HEK293 (cell line): Measurements from ENCODE around the gene MME.

ENCODE experiments used
- CTCF ChIA-PET: fragments of 350-600 bp; formaldehyde crosslinking; extraction: SDS; loops from one replicate; lab custom pipeline; 2021; ENCODE audit warnings: antibody characterized with exemption; lab: Yijun Ruan, JAX
- POLR2A ChIA-PET: fragments of 300-600 bp; formaldehyde crosslinking; extraction: SDS; loops from one replicate; lab custom pipeline; 2020; ENCODE audit warnings: antibody characterized with exemption, inconsistent platforms; lab: Yijun Ruan, JAX
- H3K27ac ChIP-seq: fragments of 200-500 bp; sonication (Bioruptor generic); 2 replicates; pipeline ENCODE4 v1.5.1; 2014; ENCODE audit warnings: low read depth, low read length, control low read depth, inconsistent platforms; ENCODE audit errors: extremely low read depth
- H3K36me3 ChIP-seq, 2 experiments: fragments of 200-500 bp in 1 of 2; sonication (Bioruptor generic) in 1 of 2; 1 replicate in 1 of 2; 2 replicates in 1 of 2; pipeline ENCODE4 v1.5.1; 2014 to 2017; ENCODE audit warnings: inconsistent platforms in 2 of 2, low read length in 2 of 2; ENCODE audit not compliant: control insufficient read depth in 2 of 2, insufficient read depth in 1 of 2
- H3K4me1 ChIP-seq: fragments of 200-500 bp; sonication (Bioruptor generic); 2 replicates; pipeline ENCODE4 v1.5.1; 2014; ENCODE audit warnings: mild to moderate bottlenecking, low read length, inconsistent platforms; ENCODE audit not compliant: control insufficient read depth, insufficient read depth
- H3K4me3 ChIP-seq: 2 replicates; pipeline ENCODE4 v1.5.1; 2011; ENCODE audit warnings: low read depth, mild to moderate bottlenecking, control low read depth, low read length, moderate library complexity
- H3K9me3 ChIP-seq: fragments of 200-500 bp; sonication (Bioruptor generic); 2 replicates; pipeline ENCODE4 v1.5.1; 2014; ENCODE audit warnings: low read depth, low read length, inconsistent platforms; ENCODE audit not compliant: control insufficient read depth, insufficient read depth
- ATF2 ChIP-seq: fragments of 450-650 bp; formaldehyde crosslinking; IDR thresholded peaks from 2 replicates; pipeline ENCODE4 v1.5.1; 2016; ENCODE audit warnings: missing biosample characterization, missing genetic modification characterization, low read depth
- HOXD13 ChIP-seq: sonication (generic); formaldehyde crosslinking; IDR thresholded peaks from 2 replicates; pipeline ENCODE4 v1.8.0; 2022; ENCODE audit warnings: missing genetic modification reagents, borderline replicate concordance
- MEIS1 ChIP-seq: sonication (generic); formaldehyde crosslinking; IDR thresholded peaks from 2 replicates; pipeline ENCODE4 v1.8.1; 2022; ENCODE audit warnings: missing genetic modification reagents, mild to moderate bottlenecking, borderline replicate concordance
- OSR2 ChIP-seq: fragments of 450-650 bp; formaldehyde crosslinking; IDR thresholded peaks from 2 replicates; pipeline ENCODE4 v1.5.1; 2016; ENCODE audit warnings: missing biosample characterization, missing genetic modification characterization
- PRDM1 ChIP-seq: fragments of 450-650 bp; formaldehyde crosslinking; IDR thresholded peaks from 2 replicates; pipeline ENCODE4; 2016; ENCODE audit warnings: missing biosample characterization, missing genetic modification characterization
- SP3 ChIP-seq: fragments of 450-650 bp; formaldehyde crosslinking; IDR thresholded peaks from 2 replicates; pipeline ENCODE4 v1.5.1; 2016; ENCODE audit warnings: missing biosample characterization, missing genetic modification characterization
- ZBTB17 ChIP-seq: fragments of 450-650 bp; formaldehyde crosslinking; IDR thresholded peaks from 2 replicates; pipeline ENCODE4 v1.5.1; 2016; ENCODE audit warnings: missing biosample characterization, missing genetic modification characterization
- ZBTB8A ChIP-seq: fragments of 450-650 bp; formaldehyde crosslinking; IDR thresholded peaks from 2 replicates; pipeline ENCODE4 v1.5.1; 2016; ENCODE audit warnings: missing biosample characterization, missing genetic modification characterization
- ZEB2 ChIP-seq: fragments of 450-650 bp; formaldehyde crosslinking; IDR thresholded peaks from 2 replicates; pipeline ENCODE4 v1.5.1; 2016; ENCODE audit warnings: missing biosample characterization, missing genetic modification characterization
- ZNF112 ChIP-seq: fragments of 450-650 bp; formaldehyde crosslinking; IDR thresholded peaks from 2 replicates; pipeline ENCODE4 v1.5.0; 2017; ENCODE audit warnings: missing biosample characterization, missing genetic modification characterization
- ZNF19 ChIP-seq: fragments of 450-650 bp; formaldehyde crosslinking; IDR thresholded peaks from 2 replicates; pipeline ENCODE4; 2016; ENCODE audit warnings: missing biosample characterization, missing genetic modification characterization, low read depth
- ZNF2 ChIP-seq: fragments of 450-650 bp; formaldehyde crosslinking; IDR thresholded peaks from 2 replicates; pipeline ENCODE4 v1.5.1; 2016; ENCODE audit warnings: missing biosample characterization, missing genetic modification characterization
- ZNF24 ChIP-seq: fragments of 450-650 bp; formaldehyde crosslinking; IDR thresholded peaks from 2 replicates; pipeline ENCODE4 v1.5.1; 2016; ENCODE audit warnings: missing biosample characterization, missing genetic modification characterization
- ZNF302 ChIP-seq: fragments of 450-650 bp; formaldehyde crosslinking; IDR thresholded peaks from 2 replicates; pipeline ENCODE4 v1.5.1; 2016; ENCODE audit warnings: missing biosample characterization, missing genetic modification characterization, low read depth
- ZNF423 ChIP-seq: fragments of 450-650 bp; formaldehyde crosslinking; IDR thresholded peaks from 2 replicates; pipeline ENCODE4 v1.5.1; 2016; ENCODE audit warnings: missing biosample characterization, missing genetic modification characterization
- ZNF449 ChIP-seq: fragments of 450-650 bp; formaldehyde crosslinking; IDR thresholded peaks from 2 replicates; pipeline ENCODE4 v1.5.1; 2017; ENCODE audit warnings: missing biosample characterization, mild to moderate bottlenecking, missing genetic modification characterization, moderate library complexity
- ZNF521 ChIP-seq: fragments of 450-650 bp; formaldehyde crosslinking; IDR thresholded peaks from 2 replicates; pipeline ENCODE4 v1.5.1; 2017; ENCODE audit warnings: missing biosample characterization, mild to moderate bottlenecking, missing genetic modification characterization
- ZNF529 ChIP-seq: fragments of 450-650 bp; formaldehyde crosslinking; IDR thresholded peaks from 2 replicates; pipeline ENCODE4 v1.5.1; 2017; ENCODE audit warnings: missing genetic modification characterization, missing biosample characterization; ENCODE audit not compliant: insufficient replicate concordance
- ZNF530 ChIP-seq: fragments of 450-650 bp; formaldehyde crosslinking; IDR thresholded peaks from 2 replicates; pipeline ENCODE4 v1.5.1; 2016; ENCODE audit warnings: low read depth, missing biosample characterization, missing genetic modification characterization
- ZNF561 ChIP-seq: fragments of 450-650 bp; IDR thresholded peaks from 2 replicates; pipeline ENCODE4 v1.5.1; 2018; ENCODE audit warnings: missing biosample characterization, missing genetic modification characterization, borderline replicate concordance
- ZNF596 ChIP-seq: fragments of 450-650 bp; IDR thresholded peaks from 2 replicates; pipeline ENCODE4 v1.5.0; 2018; ENCODE audit warnings: missing biosample characterization, mild to moderate bottlenecking, missing genetic modification characterization, moderate library complexity
- ZNF639 ChIP-seq: fragments of 450-650 bp; formaldehyde crosslinking; IDR thresholded peaks from 2 replicates; pipeline ENCODE4 v1.5.1; 2016; ENCODE audit warnings: missing biosample characterization, missing genetic modification characterization
- ZNF654 ChIP-seq: fragments of 450-650 bp; formaldehyde crosslinking; IDR thresholded peaks from 2 replicates; pipeline ENCODE4 v1.5.1; 2016; ENCODE audit warnings: low read depth, missing biosample characterization, missing genetic modification characterization
- ZNF660 ChIP-seq: fragments of 450-650 bp; IDR thresholded peaks from 2 replicates; pipeline ENCODE4 v1.5.1; 2018; ENCODE audit warnings: missing biosample characterization, mild to moderate bottlenecking, missing genetic modification characterization
- ZNF837 ChIP-seq: fragments of 450-650 bp; formaldehyde crosslinking; IDR thresholded peaks from 2 replicates; pipeline ENCODE4 v1.5.1; 2016; ENCODE audit warnings: missing biosample characterization, missing genetic modification characterization
- ZSCAN30 ChIP-seq: fragments of 450-650 bp; IDR thresholded peaks from 2 replicates; pipeline ENCODE4 v1.5.1; 2018; ENCODE audit warnings: missing biosample characterization, mild to moderate bottlenecking, missing genetic modification characterization, moderate library complexity
- TF ChIP-seq, protein P1 (sequence below): fragments of 450-650 bp; formaldehyde crosslinking; IDR thresholded peaks from 2 replicates; pipeline ENCODE4 v1.5.1; 2016; ENCODE audit warnings: missing biosample characterization, missing genetic modification characterization

MME gene

GRCh38 chr3:155227141-155227540 lies 147.0 kb downstream of the MME start (continued):
- no peak for TF ChIP-seq ZNF449 (tag by site-specific recombination)
- no peak for TF ChIP-seq ZNF19 (tag by site-specific recombination)
- no peak for TF ChIP-seq ZBTB8A (tag by site-specific recombination)
- TF ChIP-seq HOXD13, result no peak
- TF ChIP-seq ZNF2, result no peak
- TF ChIP-seq ZNF837, result no peak
- TF ChIP-seq SP3 (tag by site-specific recombination), result no peak
- no peak for TF ChIP-seq ZNF639
- TF ChIP-seq ZBTB17 (tag by site-specific recombination), result no peak
- no peak for TF ChIP-seq ZNF596 (tag by site-specific recombination)
- no peak for TF ChIP-seq ZNF24 (tag by site-specific recombination)
- no peak for TF ChIP-seq ZSCAN30

GRCh38 chr3:155228676-155229075 lies 148.6 kb downstream of the MME start:
- CTCF ChIA-PET, result no interaction called here
- POLR2A ChIA-PET, result no interaction called here
- TF ChIP-seq, protein P1, sequence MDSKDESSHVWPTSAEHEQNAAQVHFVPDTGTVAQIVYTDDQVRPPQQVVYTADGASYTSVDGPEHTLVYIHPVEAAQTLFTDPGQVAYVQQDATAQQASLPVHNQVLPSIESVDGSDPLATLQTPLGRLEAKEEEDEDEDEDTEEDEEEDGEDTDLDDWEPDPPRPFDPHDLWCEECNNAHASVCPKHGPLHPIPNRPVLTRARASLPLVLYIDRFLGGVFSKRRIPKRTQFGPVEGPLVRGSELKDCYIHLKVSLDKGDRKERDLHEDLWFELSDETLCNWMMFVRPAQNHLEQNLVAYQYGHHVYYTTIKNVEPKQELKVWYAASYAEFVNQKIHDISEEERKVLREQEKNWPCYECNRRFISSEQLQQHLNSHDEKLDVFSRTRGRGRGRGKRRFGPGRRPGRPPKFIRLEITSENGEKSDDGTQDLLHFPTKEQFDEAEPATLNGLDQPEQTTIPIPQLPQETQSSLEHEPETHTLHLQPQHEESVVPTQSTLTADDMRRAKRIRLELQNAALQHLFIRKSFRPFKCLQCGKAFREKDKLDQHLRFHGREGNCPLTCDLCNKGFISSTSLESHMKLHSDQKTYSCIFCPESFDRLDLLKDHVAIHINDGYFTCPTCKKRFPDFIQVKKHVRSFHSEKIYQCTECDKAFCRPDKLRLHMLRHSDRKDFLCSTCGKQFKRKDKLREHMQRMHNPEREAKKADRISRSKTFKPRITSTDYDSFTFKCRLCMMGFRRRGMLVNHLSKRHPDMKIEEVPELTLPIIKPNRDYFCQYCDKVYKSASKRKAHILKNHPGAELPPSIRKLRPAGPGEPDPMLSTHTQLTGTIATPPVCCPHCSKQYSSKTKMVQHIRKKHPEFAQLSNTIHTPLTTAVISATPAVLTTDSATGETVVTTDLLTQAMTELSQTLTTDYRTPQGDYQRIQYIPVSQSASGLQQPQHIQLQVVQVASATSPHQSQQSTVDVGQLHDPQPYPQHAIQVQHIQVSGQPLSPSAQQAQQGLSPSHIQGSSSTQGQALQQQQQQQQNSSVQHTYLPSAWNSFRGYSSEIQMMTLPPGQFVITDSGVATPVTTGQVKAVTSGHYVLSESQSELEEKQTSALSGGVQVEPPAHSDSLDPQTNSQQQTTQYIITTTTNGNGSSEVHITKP (tag by site-specific recombination), result no peak
- TF ChIP-seq OSR2 (tag by site-specific recombination) (no peak), ZNF423 (no peak), ZNF530 (no peak), ZNF521 (tag by site-specific recombination) (no peak), ZNF561 (tag by site-specific recombination) (no peak), ZNF112 (no peak), ZNF24 (tag by site-specific recombination) (no peak), ZBTB17 (tag by site-specific recombination) (no peak), ZNF302 (tag by site-specific recombination) (no peak), ATF2 (tag by site-specific recombination) (no peak), ZNF660 (tag by site-specific recombination) (no peak), PRDM1 (tag by site-specific recombination) (no peak), ZNF529 (tag by site-specific recombination) (no peak), ZNF654 (tag by site-specific recombination) (no peak), ZEB2 (tag by site-specific recombination) (no peak), MEIS1 (CRISPR knock-in tag) (no peak)
- Histone ChIP-seq H3K4me3 (no peak overlapping the region), H3K36me3 (no peaks in the 10 kb centered on the region), H3K9me3 (no peaks in the 10 kb centered on the region), H3K4me1 (no peaks in the 10 kb centered on the region), H3K27ac (no peak overlapping the region)
